ENCODE data around the gene HES1. TPM values are rescaled to one million over a fixed set of nuclear protein-coding genes. Genes with fewer than 3 reads are reported as not detected.

HES1 gene
- total RNA-seq, 6 experiments from 2014 or later, result 4.8 to 15.1 (median 13.4) TPM

- TF ChIP-seq CTCF (IDR thresholded peaks at IDR 0.05), result no peak
- Mint-ChIP-seq H3K9me3 (peaks cover 6% of the 10 kb centered on the region; the same call in 1 of the 2 replicates), H3K27me3 (ENCODE audit: insufficient read depth) (peaks cover 29% of the 10 kb centered on the region), H3K4me3 (no peak overlapping the region), H3K36me3 (ENCODE audit: low read depth) (no peaks in the 10 kb centered on the region), H3K27ac (no peak overlapping the region), H3K4me1 (ENCODE audit: low read depth) (no peaks in the 10 kb centered on the region)
- no peak for DNase-seq
Observed at GRCh38 chr3:194154346-194154745, 18.4 kb downstream of the HES1 start.

GRCh38 chr3:194156095-194156494, 20.1 kb downstream of the HES1 start:
- Mint-ChIP-seq H3K36me3 (ENCODE audit: low read depth) (no peaks in the 10 kb centered on the region), H3K4me1 (ENCODE audit: low read depth) (no peaks in the 10 kb centered on the region), H3K4me3 (no peak overlapping the region), H3K9me3 (peaks cover 6% of the 10 kb centered on the region; the same call in 1 of the 2 replicates), H3K27ac (no peak overlapping the region), H3K27me3 (ENCODE audit: insufficient read depth) (peaks cover 27% of the 10 kb centered on the region)
- TF ChIP-seq CTCF (IDR thresholded peaks at IDR 0.05), result no peak
- DNase-seq, result no peak

GRCh38 chr3:194158942-194159439, 23.0 kb downstream of the HES1 start:
- Mint-ChIP-seq H3K27ac (no peak overlapping the region), H3K4me3 (no peak overlapping the region), H3K4me1 (ENCODE audit: low read depth) (no peaks in the 10 kb centered on the region), H3K36me3 (ENCODE audit: low read depth) (no peaks in the 10 kb centered on the region), H3K27me3 (ENCODE audit: insufficient read depth) (peaks cover 37% of the 10 kb centered on the region), H3K9me3 (peaks cover 6% of the 10 kb centered on the region; the same call in 1 of the 2 replicates)
- TF ChIP-seq CTCF (IDR thresholded peaks at IDR 0.05), result no peak
- no peak for DNase-seq

GRCh38 chr3:194160158-194160557, 24.2 kb downstream of the HES1 start:
- Mint-ChIP-seq H3K27ac (no peak overlapping the region), H3K9me3 (no peaks in the 10 kb centered on the region), H3K27me3 (ENCODE audit: insufficient read depth) (peaks cover 38% of the 10 kb centered on the region), H3K4me3 (no peak overlapping the region), H3K36me3 (ENCODE audit: low read depth) (no peaks in the 10 kb centered on the region), H3K4me1 (ENCODE audit: low read depth) (no peaks in the 10 kb centered on the region)
- no peak for TF ChIP-seq CTCF (IDR thresholded peaks at IDR 0.05)
- no peak for DNase-seq

GRCh38 chr3:194161131-194162045, 25.4 kb downstream of the HES1 start:
- Mint-ChIP-seq H3K4me1 (ENCODE audit: low read depth) (no peaks in the 10 kb centered on the region), H3K9me3 (no peaks in the 10 kb centered on the region), H3K27ac (no peak overlapping the region), H3K36me3 (ENCODE audit: low read depth) (no peaks in the 10 kb centered on the region), H3K27me3 (ENCODE audit: insufficient read depth) (peaks cover 43% of the 10 kb centered on the region), H3K4me3 (no peak overlapping the region)
- DNase-seq, result no peak
- TF ChIP-seq CTCF (IDR thresholded peaks at IDR 0.05), result no peak

Measured in HFFc6 (cell line).